ENCODE results near the gene NUDT4. TPM values are rescaled to one million over a fixed set of nuclear protein-coding genes. Genes with fewer than 3 reads are reported as not detected.

Gene NUDT4
- total RNA-seq, 2 experiments from 2014 or later, result 26.4 to 32.4 TPM

GRCh38 chr12:93427779-93428564 lies 50.2 kb downstream of the NUDT4 start:
- Histone ChIP-seq H3K9me2 (ENCODE audit: insufficient read depth, low read length) (no peaks in the 10 kb centered on the region), H3K4me3 (ENCODE audit: low read depth, low read length, poor library complexity, severe bottlenecking) (no peak overlapping the region), H3K4me1 (ENCODE audit: insufficient read depth, low read length, poor library complexity, severe bottlenecking) (peaks cover 83% of the 10 kb centered on the region), H4K20me1 (ENCODE audit: insufficient read depth, low read length) (peaks cover 77% of the 10 kb centered on the region), H3K79me2 (ENCODE audit: insufficient read depth, low read depth, low read length) (peaks cover 100% of the 10 kb centered on the region), H3K36me3 (ENCODE audit: insufficient read depth, low read length) (peaks cover 42% of the 10 kb centered on the region), H3K9me3 (ENCODE audit: low read length) (peaks cover 6% of the 10 kb centered on the region; the same call in 1 of the 2 replicates), H2AFZ (ENCODE audit: low read length) (no peak overlapping the region), H3K4me2 (ENCODE audit: low read length) (peak overlapping the region; percentile 64), H3K27ac (ENCODE audit: low read depth, low read length, poor library complexity, severe bottlenecking) (no peak overlapping the region)
- ChIA-PET CTCF (ENCODE audit: unreplicated experiment) (no interaction called here), POLR2A (interaction anchor here (0.6 to 1.2 kb wide), 4 partner anchors 11 to 46 kb away, joined by 3 to 6 read pairs (median 5); partner anchors contain the start of gene UBE2N)
- TF ChIP-seq CTCF (conservative IDR thresholded peaks at IDR 0.05; ENCODE audit: low read length), result no peak
- no peak for TF ChIP-seq EZH2phosphoT487 (IDR thresholded peaks at IDR 0.05; ENCODE audit: borderline replicate concordance, low read depth, low read length)
- no TSS peak for BruUV-seq (replicated peaks)
- no peak for DNase-seq (ENCODE audit: low spot score)
- intact Hi-C loops (cut with micrococcal nuclease; ENCODE audit: unreplicated experiment), result no loop called here

GRCh38 chr12:93429448-93429847 lies 51.7 kb downstream of the NUDT4 start:
- CTCF ChIA-PET (ENCODE audit: unreplicated experiment), result interaction anchor here (0.8 kb wide), 1 partner anchor 9 kb away, joined by 3 read pairs; no protein-coding TSS in a partner anchor
- intact Hi-C loops (cut with micrococcal nuclease; ENCODE audit: unreplicated experiment), result no loop called here
- BruUV-seq (replicated peaks), result no TSS peak

More at GRCh38 chr12:93429448-93429847, 51.7 kb downstream of the NUDT4 start:
- Histone ChIP-seq H3K9me3 (ENCODE audit: low read length) (peaks cover 14% of the 10 kb centered on the region; the same call in 1 of the 2 replicates), H3K4me2 (ENCODE audit: low read length) (no peak overlapping the region), H3K4me1 (ENCODE audit: insufficient read depth, low read length, poor library complexity, severe bottlenecking) (peaks cover 81% of the 10 kb centered on the region), H3K9me2 (ENCODE audit: insufficient read depth, low read length) (no peaks in the 10 kb centered on the region), H3K79me2 (ENCODE audit: insufficient read depth, low read depth, low read length) (peaks cover 100% of the 10 kb centered on the region), H3K27ac (ENCODE audit: low read depth, low read length, poor library complexity, severe bottlenecking) (no peak overlapping the region), H3K4me3 (ENCODE audit: low read depth, low read length, poor library complexity, severe bottlenecking) (no peak overlapping the region), H3K36me3 (ENCODE audit: insufficient read depth, low read length) (peaks cover 54% of the 10 kb centered on the region), H2AFZ (ENCODE audit: low read length) (no peak overlapping the region), H4K20me1 (ENCODE audit: insufficient read depth, low read length) (peaks cover 70% of the 10 kb centered on the region)
- POLR2A ChIA-PET, result interaction anchor here (0.6 to 1.1 kb wide), 2 partner anchors 9 to 122 kb away, joined by 3 to 8 read pairs; no protein-coding TSS in a partner anchor
- DNase-seq (ENCODE audit: low spot score), result no peak
- TF ChIP-seq CTCF (conservative IDR thresholded peaks at IDR 0.05; ENCODE audit: low read length), result no peak
- TF ChIP-seq EZH2phosphoT487 (IDR thresholded peaks at IDR 0.05; ENCODE audit: borderline replicate concordance, low read depth, low read length), result no peak
